MG63 (cell line): ENCODE data around the gene PIAS3. TPM values are rescaled to one million over a fixed set of nuclear protein-coding genes. Genes with fewer than 3 reads are reported as not detected.

ENCODE experiments used
- DNase-seq: peaks from one replicate; pipeline ENCODE4 v3.0.0-alpha.2; 2020
- H3K27me3 ChIP-seq: fragments of 250-450 bp; sonication (Bioruptor Pico); 2 replicates; pipeline ENCODE4 v1.5.1; 2020; ENCODE audit warnings: mild to moderate bottlenecking, moderate library complexity
- H3K36me3 ChIP-seq: fragments of 250-450 bp; sonication (Bioruptor Pico); 2 replicates; pipeline ENCODE4 v1.5.1; 2020; ENCODE audit warnings: mild to moderate bottlenecking, moderate library complexity
- H3K4me3 ChIP-seq: fragments of 250-450 bp; sonication (Bioruptor Pico); 2 replicates; pipeline ENCODE4 v1.5.1; 2020; ENCODE audit warnings: mild to moderate bottlenecking, moderate library complexity
- H3K9me3 ChIP-seq: fragments of 250-450 bp; sonication (Bioruptor Pico); 2 replicates; pipeline ENCODE4 v1.5.1; 2020; ENCODE audit warnings: mild to moderate bottlenecking, moderate library complexity
- total RNA-seq: library from RNA; depleted of rRNA; stranded (reverse); fragments of >200 nt; shearing (Covaris generic); gene quantifications from 2 replicates; pipeline ENCODE4 v1.2.3, GENCODE V29; 2014; ENCODE audit warnings: low replicate concordance; rRNA removed

Gene PIAS3
- total RNA-seq, 1 experiment from 2014 or later, result 5.6 TPM

GRCh38 chr1:145805057-145805456, 53.8 kb downstream of the PIAS3 start:
- Histone ChIP-seq H3K9me3 (no peaks in the 10 kb centered on the region), H3K4me3 (no peak overlapping the region), H3K36me3 (peaks cover 5% of the 10 kb centered on the region), H3K27me3 (no peaks in the 10 kb centered on the region)
- DNase-seq, result no peak

- H3K4me3 ChIP-seq, result no peak overlapping the region
- DNase-seq, result no peak
- no peaks in the 10 kb centered on the region for H3K9me3 ChIP-seq
- H3K36me3 ChIP-seq, result peaks cover 9% of the 10 kb centered on the region
- no peaks in the 10 kb centered on the region for H3K27me3 ChIP-seq
These were observed 54.4 kb downstream of the PIAS3 start for GRCh38 chr1:145804235-145805045.

GRCh38 chr1:145799806-145800205, 59.1 kb downstream of the PIAS3 start:
- DNase-seq, result no peak
- H3K4me3 ChIP-seq, result no peak overlapping the region
- H3K27me3 ChIP-seq, result no peaks in the 10 kb centered on the region
- H3K9me3 ChIP-seq, result peaks cover 31% of the 10 kb centered on the region
- peaks cover 29% of the 10 kb centered on the region for H3K36me3 ChIP-seq

Other genes starting within 250 kb of the PIAS3 start
- gene PDZK1, start 151.7 kb downstream of the PIAS3 start, total RNA-seq, result not detected in 2 replicates
- not detected in 2 replicates for gene CD160, start 139.6 kb downstream of the PIAS3 start, total RNA-seq
- 8.4 and 11.3 TPM in 2 replicates for gene RNF115, start 35.0 kb downstream of the PIAS3 start, total RNA-seq
- gene POLR3C, start 34.9 kb downstream of the PIAS3 start, total RNA-seq, result 30.9 and 34.8 TPM in 2 replicates
- 0.59 TPM in 2 replicates for gene NUDT17, start 13.5 kb downstream of the PIAS3 start, total RNA-seq
- gene ANKRD35, start 26.8 kb upstream of the PIAS3 start, total RNA-seq, result not detected in 2 replicates
- gene ITGA10, start 51.0 kb upstream of the PIAS3 start, total RNA-seq, result 0.10 and 0.20 TPM in 2 replicates
- gene PEX11B, start 59.6 kb upstream of the PIAS3 start, total RNA-seq, result 19.3 and 20.6 TPM in 2 replicates
- gene RBM8A, start 68.4 kb upstream of the PIAS3 start, total RNA-seq, result 52.3 and 69.3 TPM in 2 replicates
- gene LIX1L, start 98.9 kb upstream of the PIAS3 start, total RNA-seq, result 30.0 and 38.9 TPM in 2 replicates
- 0.30 TPM in 1 of 2 replicates, not detected in the other for gene ANKRD34A, start 105.5 kb upstream of the PIAS3 start, total RNA-seq
- 1.8 and 6.8 TPM in 2 replicates for gene POLR3GL, start 105.6 kb upstream of the PIAS3 start, total RNA-seq
- gene TXNIP, start 137.5 kb upstream of the PIAS3 start, total RNA-seq, result 20.4 and 20.6 TPM in 2 replicates
- not detected in 2 replicates for gene HJV, start 162.7 kb upstream of the PIAS3 start, total RNA-seq